ENCODE data around the gene CCDC134. TPM values are rescaled to one million over a fixed set of nuclear protein-coding genes. Genes with fewer than 3 reads are reported as not detected.
A peak's percentile ranks its signal among the peaks of the same experiment; 100 is the strongest.

Gene CCDC134
- total and polyA plus RNA-seq, 9 of the 15 experiments (the other 6 are each of a cell fraction or from before 2014, with no cell fraction given): 0.56 to 11.9 (median 5.3) TPM

- TF ChIP-seq RERE (CRISPR knock-in tag; IDR thresholded peaks at IDR 0.05; ENCODE audit: borderline replicate concordance) (0 out of 2 replicates have a peak, but pooled peaks have one; percentile 75), CBFB (CRISPR knock-in tag; IDR thresholded peaks at IDR 0.05) (no peak), GMEB1 (CRISPR knock-in tag; IDR thresholded peaks at IDR 0.05) (no peak), MTA1 (IDR thresholded peaks at IDR 0.05; ENCODE audit: borderline replicate concordance) (no peak), KDM5B (IDR thresholded peaks at IDR 0.05; ENCODE audit: insufficient replicate concordance, low read depth, low read length) (peak; percentile 79), KLF1 (tag; IDR thresholded peaks at IDR 0.05) (peak; percentile 43; the same call in 1 of the 2 replicates), SIN3A (IDR thresholded peaks at IDR 0.05; ENCODE audit: borderline replicate concordance in 2 of 2, control insufficient read depth in 1 of 2, low read depth in 2 of 2, low read length in 2 of 2) (peak in 1 of 2 experiments; percentile 25; a peak in 1 of 4 replicates), SP1 (CRISPR knock-in tag; IDR thresholded peaks at IDR 0.05) (peak; percentile 13; the same call in 1 of the 2 replicates), ESRRA (IDR thresholded peaks at IDR 0.05; ENCODE audit: borderline replicate concordance, low read depth) (no peak), FUS (optimal IDR thresholded peaks at IDR 0.05; ENCODE audit: low read depth, low read length) (no peak), RBBP5 (IDR thresholded peaks at IDR 0.05; ENCODE audit: borderline replicate concordance, insufficient read depth, low read length, poor library complexity, severe bottlenecking) (peak; percentile 60), NR2F6 (CRISPR knock-in tag; IDR thresholded peaks at IDR 0.05) (no peak), ZNF589 (CRISPR knock-in tag; IDR thresholded peaks at IDR 0.05; ENCODE audit: low read depth) (no peak), EZH2 (IDR thresholded peaks at IDR 0.05; ENCODE audit: borderline replicate concordance, low read depth, low read length) (no peak), ERF (CRISPR knock-in tag; IDR thresholded peaks at IDR 0.05) (no peak), ETV5 (CRISPR knock-in tag; IDR thresholded peaks at IDR 0.05; ENCODE audit: low read depth) (0 out of 2 replicates have a peak, but pooled peaks have one; percentile 16)
- TF ChIP-seq, protein P1, sequence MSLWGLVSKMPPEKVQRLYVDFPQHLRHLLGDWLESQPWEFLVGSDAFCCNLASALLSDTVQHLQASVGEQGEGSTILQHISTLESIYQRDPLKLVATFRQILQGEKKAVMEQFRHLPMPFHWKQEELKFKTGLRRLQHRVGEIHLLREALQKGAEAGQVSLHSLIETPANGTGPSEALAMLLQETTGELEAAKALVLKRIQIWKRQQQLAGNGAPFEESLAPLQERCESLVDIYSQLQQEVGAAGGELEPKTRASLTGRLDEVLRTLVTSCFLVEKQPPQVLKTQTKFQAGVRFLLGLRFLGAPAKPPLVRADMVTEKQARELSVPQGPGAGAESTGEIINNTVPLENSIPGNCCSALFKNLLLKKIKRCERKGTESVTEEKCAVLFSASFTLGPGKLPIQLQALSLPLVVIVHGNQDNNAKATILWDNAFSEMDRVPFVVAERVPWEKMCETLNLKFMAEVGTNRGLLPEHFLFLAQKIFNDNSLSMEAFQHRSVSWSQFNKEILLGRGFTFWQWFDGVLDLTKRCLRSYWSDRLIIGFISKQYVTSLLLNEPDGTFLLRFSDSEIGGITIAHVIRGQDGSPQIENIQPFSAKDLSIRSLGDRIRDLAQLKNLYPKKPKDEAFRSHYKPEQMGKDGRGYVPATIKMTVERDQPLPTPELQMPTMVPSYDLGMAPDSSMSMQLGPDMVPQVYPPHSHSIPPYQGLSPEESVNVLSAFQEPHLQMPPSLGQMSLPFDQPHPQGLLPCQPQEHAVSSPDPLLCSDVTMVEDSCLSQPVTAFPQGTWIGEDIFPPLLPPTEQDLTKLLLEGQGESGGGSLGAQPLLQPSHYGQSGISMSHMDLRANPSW (CRISPR knock-in tag; IDR thresholded peaks at IDR 0.05): no peak
Observed at GRCh38 chr22:41800348-41801146, at the start of gene CCDC134 (continued).

All from K562 (cell line).